Measurements from ENCODE around the gene URI1. TPM values are rescaled to one million over a fixed set of nuclear protein-coding genes. Genes with fewer than 3 reads are reported as not detected.

The URI1 gene
- total and polyA plus RNA-seq, 5 experiments from 2014 or later: 17.3 to 98.4 (median 41.7) TPM

- H3K4me1 Mint-ChIP-seq: peaks cover 11 to 31% (median 29%) of the 10 kb centered on the region in 4 donors
- DNase-seq (no peak), ATAC-seq (no peak)
- no peak overlapping the region for H3K4me3 Mint-ChIP-seq
- peak overlapping the region in 4 of 10 donors; percentile 13 to 53 (median 20) for H3K27ac Mint-ChIP-seq
- H3K9me3 Mint-ChIP-seq: no peaks in the 10 kb centered on the region
- POLR2A ChIA-PET: no interaction called here
- H3K36me3 Mint-ChIP-seq: peaks cover 14 to 78% (median 30%) of the 10 kb centered on the region in 3 donors
- no peaks in the 10 kb centered on the region for H3K27me3 Mint-ChIP-seq
These were observed 67.0 kb downstream of the URI1 start for GRCh38 chr19:30009013-30009412.

GRCh38 chr19:30011051-30011578, 69.1 kb downstream of the URI1 start:
- peaks cover 10 to 79% (median 27%) of the 10 kb centered on the region in 3 donors for H3K36me3 Mint-ChIP-seq
- H3K4me3 Mint-ChIP-seq: no peak overlapping the region
- DNase-seq: no peak
- no peaks in the 10 kb centered on the region for H3K9me3 Mint-ChIP-seq
- POLR2A ChIA-PET: no interaction called here
- H3K27me3 Mint-ChIP-seq: no peaks in the 10 kb centered on the region
- peaks cover 3 to 10% (median 9%) of the 10 kb centered on the region in 4 donors for H3K4me1 Mint-ChIP-seq
- H3K27ac Mint-ChIP-seq: no peak overlapping the region
- no peak for ATAC-seq

- Mint-ChIP-seq H3K4me1 (peaks cover 0 to 3% (median 1%) of the 10 kb centered on the region in 4 donors), H3K36me3 (peaks cover 4 to 71% (median 20%) of the 10 kb centered on the region in 3 donors), H3K27me3 (no peaks in the 10 kb centered on the region), H3K9me3 (no peaks in the 10 kb centered on the region), H3K4me3 (no peak overlapping the region), H3K27ac (peak overlapping the region in 3 of 10 donors; percentile 10 to 21 (median 13))
- ATAC-seq: no peak
- DNase-seq: no peak
- POLR2A ChIA-PET: no interaction called here
These were observed 72.7 kb downstream of the URI1 start for GRCh38 chr19:30014770-30015169.

GRCh38 chr19:30017172-30017571, 75.1 kb downstream of the URI1 start:
- no peak for DNase-seq
- ATAC-seq: no peak
- no peaks in the 10 kb centered on the region for H3K9me3 Mint-ChIP-seq
- peaks cover 0 to 8% (median 2%) of the 10 kb centered on the region in 4 donors for H3K4me1 Mint-ChIP-seq
- POLR2A ChIA-PET: no interaction called here
- no peaks in the 10 kb centered on the region for H3K27me3 Mint-ChIP-seq
- peak overlapping the region in 3 of 10 donors; percentile 0 to 52 (median 27) for H3K27ac Mint-ChIP-seq
- peaks cover 2 to 58% (median 11%) of the 10 kb centered on the region in 3 donors for H3K36me3 Mint-ChIP-seq
- H3K4me3 Mint-ChIP-seq: no peak overlapping the region

- H3K9me3 Mint-ChIP-seq: peaks cover 0 to 4% (median 0%) of the 10 kb centered on the region in 9 donors
- DNase-seq: no peak
- H3K27me3 Mint-ChIP-seq: no peaks in the 10 kb centered on the region
- peaks cover 1 to 10% (median 8%) of the 10 kb centered on the region in 4 donors for H3K4me1 Mint-ChIP-seq
- peaks cover 0 to 40% (median 19%) of the 10 kb centered on the region in 3 donors for H3K36me3 Mint-ChIP-seq
- no peak for ATAC-seq
- no peak overlapping the region for H3K4me3 Mint-ChIP-seq
- POLR2A ChIA-PET: no interaction called here
- H3K27ac Mint-ChIP-seq: no peak overlapping the region
These were observed 78.2 kb downstream of the URI1 start for GRCh38 chr19:30020189-30020588.

- POLR2A ChIA-PET: no interaction called here
- Mint-ChIP-seq H3K27me3 (no peaks in the 10 kb centered on the region), H3K4me1 (peaks cover 2 to 10% (median 7%) of the 10 kb centered on the region in 4 donors), H3K9me3 (peaks cover 0 to 4% (median 0%) of the 10 kb centered on the region in 9 donors), H3K4me3 (no peak overlapping the region), H3K36me3 (peaks cover 0 to 36% (median 17%) of the 10 kb centered on the region in 3 donors), H3K27ac (no peak overlapping the region)
- DNase-seq (no peak), ATAC-seq (no peak)
These were observed 80.6 kb downstream of the URI1 start for GRCh38 chr19:30022659-30023058.

GRCh38 chr19:30023330-30023729, 81.3 kb downstream of the URI1 start:
- POLR2A ChIA-PET: no interaction called here
- Mint-ChIP-seq H3K9me3 (peaks cover 0 to 4% (median 0%) of the 10 kb centered on the region in 9 donors), H3K4me3 (no peak overlapping the region), H3K27me3 (no peaks in the 10 kb centered on the region), H3K27ac (no peak overlapping the region), H3K4me1 (peaks cover 3 to 13% (median 8%) of the 10 kb centered on the region in 4 donors), H3K36me3 (peaks cover 0 to 37% (median 16%) of the 10 kb centered on the region in 3 donors)
- DNase-seq (no peak), ATAC-seq (no peak)

GRCh38 chr19:30024091-30024490, 82.1 kb downstream of the URI1 start:
- ATAC-seq (no peak), DNase-seq (no peak)
- no peaks in the 10 kb centered on the region for H3K27me3 Mint-ChIP-seq
- H3K4me3 Mint-ChIP-seq: no peak overlapping the region
- H3K4me1 Mint-ChIP-seq: peaks cover 3 to 15% (median 8%) of the 10 kb centered on the region in 4 donors
- H3K36me3 Mint-ChIP-seq: peaks cover 5 to 36% (median 17%) of the 10 kb centered on the region in 3 donors
- H3K9me3 Mint-ChIP-seq: peaks cover 0 to 5% (median 0%) of the 10 kb centered on the region in 9 donors
- no peak overlapping the region for H3K27ac Mint-ChIP-seq
- POLR2A ChIA-PET: no interaction called here

GRCh38 chr19:30026933-30027332, 84.9 kb downstream of the URI1 start:
- POLR2A ChIA-PET: no interaction called here

GRCh38 chr19:30028118-30028991, 86.3 kb downstream of the URI1 start:
- POLR2A ChIA-PET: no interaction called here
- Mint-ChIP-seq H3K9me3 (peaks cover 3 to 20% (median 6%) of the 10 kb centered on the region in 9 donors), H3K27me3 (no peaks in the 10 kb centered on the region), H3K27ac (peak overlapping the region in 3 of 10 donors; percentile 9 to 41 (median 11)), H3K4me1 (peaks cover 5 to 21% (median 12%) of the 10 kb centered on the region in 4 donors), H3K36me3 (peaks cover 40 to 61% (median 47%) of the 10 kb centered on the region in 3 donors), H3K4me3 (no peak overlapping the region)
- ATAC-seq: no peak
- DNase-seq: no peak

More at GRCh38 chr19:30026933-30027332, 84.9 kb downstream of the URI1 start:
- DNase-seq (no peak), ATAC-seq (no peak)
- H3K9me3 Mint-ChIP-seq: peaks cover 0 to 12% (median 0%) of the 10 kb centered on the region in 9 donors
- peaks cover 5 to 21% (median 12%) of the 10 kb centered on the region in 4 donors for H3K4me1 Mint-ChIP-seq
- peak overlapping the region in 1 of 10 donors; percentile 73 for H3K27ac Mint-ChIP-seq
- H3K4me3 Mint-ChIP-seq: no peak overlapping the region
- H3K36me3 Mint-ChIP-seq: peaks cover 31 to 50% (median 43%) of the 10 kb centered on the region in 3 donors
- H3K27me3 Mint-ChIP-seq: no peaks in the 10 kb centered on the region

- POLR2A ChIA-PET: no interaction called here
- Mint-ChIP-seq H3K9me3 (peaks cover 3 to 27% (median 10%) of the 10 kb centered on the region in 9 donors), H3K36me3 (peaks cover 46 to 65% (median 51%) of the 10 kb centered on the region in 3 donors), H3K27me3 (no peaks in the 10 kb centered on the region), H3K4me3 (no peak overlapping the region), H3K4me1 (peaks cover 5 to 16% (median 10%) of the 10 kb centered on the region in 4 donors), H3K27ac (peak overlapping the region in 1 of 10 donors; percentile 41)
- DNase-seq: no peak
- no peak for ATAC-seq
These were observed 86.9 kb downstream of the URI1 start for GRCh38 chr19:30028992-30029343.

GRCh38 chr19:30029721-30030510, 87.9 kb downstream of the URI1 start:
- POLR2A ChIA-PET: no interaction called here
- no peak overlapping the region for H3K4me3 Mint-ChIP-seq
- H3K36me3 Mint-ChIP-seq: peaks cover 55 to 73% (median 60%) of the 10 kb centered on the region in 3 donors
- DNase-seq (no peak), ATAC-seq (no peak)
- H3K27ac Mint-ChIP-seq: no peak overlapping the region
- H3K27me3 Mint-ChIP-seq: no peaks in the 10 kb centered on the region
- H3K4me1 Mint-ChIP-seq: peaks cover 5 to 15% (median 10%) of the 10 kb centered on the region in 4 donors
- peaks cover 10 to 36% (median 19%) of the 10 kb centered on the region in 9 donors for H3K9me3 Mint-ChIP-seq

All from naive thymus-derived CD8-positive, alpha-beta T cell (primary cell).